AG04450 (cell line): ENCODE measurements around the gene LRRC57. TPM values are rescaled to one million over a fixed set of nuclear protein-coding genes. Genes with fewer than 3 reads are reported as not detected.
A peak's percentile ranks its signal among the peaks of the same experiment; 100 is the strongest.

Source experiments
- CTCF ChIA-PET: fragments of 300-600, 350-600 bp; formaldehyde crosslinking; extraction: SDS; loops from one replicate; lab custom pipeline; 2022; ENCODE audit warnings: antibody characterized with exemption, inconsistent platforms; lab: Charles Lee
- POLR2A ChIA-PET: fragments of 350-600 bp; formaldehyde crosslinking; extraction: SDS; loops from one replicate; lab custom pipeline; 2021; ENCODE audit warnings: antibody characterized with exemption, inconsistent platforms; lab: Yijun Ruan, JAX
- DNase-seq: peaks from one replicate; pipeline ENCODE4 v3.0.0-alpha.2; 2011; ENCODE audit warnings: low read depth, low spot score
- H3K27ac ChIP-seq: one replicate; pipeline ENCODE4 v1.5.1; 2012; ENCODE audit warnings: low read depth, low read length, control low read depth
- H3K27me3 ChIP-seq: one replicate; pipeline ENCODE4 v1.6.0; 2012; ENCODE audit warnings: low read length; ENCODE audit not compliant: control insufficient read depth, insufficient read depth
- H3K4me3 ChIP-seq: 2 replicates; pipeline ENCODE4 v1.5.1; 2011; ENCODE audit warnings: mild to moderate bottlenecking, low read depth, low read length, control low read depth
- H3K9me3 ChIP-seq: 2 replicates; pipeline ENCODE4 v1.5.1; 2012; ENCODE audit warnings: low read length; ENCODE audit not compliant: control insufficient read depth, insufficient read depth
- CTCF ChIP-seq: IDR thresholded peaks from 2 replicates; pipeline ENCODE4 v1.5.1; 2011; ENCODE audit warnings: low read depth, low read length, control low read depth, inconsistent platforms
- polyA plus RNA-seq: library from polyadenylated mRNA; depleted of rRNA; stranded (reverse); fragments of >200 nt; gene quantifications from 2 replicates; pipeline ENCODE4 v1.2.3, GENCODE V29; 2011

The LRRC57 gene
- polyA plus RNA-seq, 1 experiment: 18.3 TPM

GRCh38 chr15:42553554-42553953 lies 5.0 kb upstream of the LRRC57 start:
- Histone ChIP-seq H3K4me3 (no peak overlapping the region), H3K9me3 (no peaks in the 10 kb centered on the region), H3K27ac (no peak overlapping the region), H3K27me3 (no peaks in the 10 kb centered on the region)
- POLR2A ChIA-PET: no interaction called here
- TF ChIP-seq CTCF: no peak
- CTCF ChIA-PET: no interaction called here
- DNase-seq: no peak

- Histone ChIP-seq H3K9me3 (no peaks in the 10 kb centered on the region; the same call in 1 of the 2 replicates), H3K27ac (no peak overlapping the region), H3K27me3 (no peaks in the 10 kb centered on the region), H3K4me3 (peak overlapping the region; percentile 100)
- no peak for DNase-seq
- TF ChIP-seq CTCF: no peak
- CTCF ChIA-PET: interaction anchor here (0.6 to 0.7 kb wide), 2 partner anchors 74 to 341 kb away, joined by 3 to 5 read pairs; no protein-coding TSS in a partner anchor
- POLR2A ChIA-PET: no interaction called here
Observed at GRCh38 chr15:42549741-42550392, 1.3 kb upstream of the LRRC57 start.

GRCh38 chr15:42549032-42549491 lies 469 bp upstream of the LRRC57 start:
- POLR2A ChIA-PET: interaction anchor here (1.2 to 1.9 kb wide), 3 partner anchors 38 to 58 kb away, joined by 3 to 5 read pairs (median 5); partner anchors contain the start of genes SNAP23 and ZNF106
- CTCF ChIA-PET: interaction anchor here (0.6 to 0.7 kb wide), 3 partner anchors 74 to 1660 kb away, joined by 3 to 5 read pairs (median 4); no protein-coding TSS in a partner anchor
- no peak for DNase-seq
- Histone ChIP-seq H3K27me3 (no peaks in the 10 kb centered on the region), H3K4me3 (peak overlapping the region; percentile 100), H3K9me3 (no peaks in the 10 kb centered on the region; the same call in 1 of the 2 replicates), H3K27ac (peak overlapping the region; percentile 73)
- TF ChIP-seq CTCF: no peak

- POLR2A ChIA-PET: interaction anchor here (0.6 to 1.9 kb wide), 5 partner anchors 9 to 1579 kb away, joined by 3 to 8 read pairs (median 5); partner anchors contain the start of genes SNAP23 and ZNF106
- DNase-seq: no peak
- CTCF ChIA-PET: interaction anchor here (1.1 to 2.8 kb wide), 2 partner anchors 12 to 104 kb away, joined by 3 to 7 read pairs; no protein-coding TSS in a partner anchor
Observed at GRCh38 chr15:42547918-42548248, 710 bp downstream of the LRRC57 start.

More at GRCh38 chr15:42547918-42548248, 710 bp downstream of the LRRC57 start:
- TF ChIP-seq CTCF: no peak
- peak overlapping the region; percentile 73 for H3K27ac ChIP-seq
- H3K9me3 ChIP-seq: no peaks in the 10 kb centered on the region; the same call in 1 of the 2 replicates
- H3K4me3 ChIP-seq: peak overlapping the region; percentile 100
- H3K27me3 ChIP-seq: no peaks in the 10 kb centered on the region
